HCT116 (cell line): Measurements from ENCODE around the gene FLYWCH1. TPM values are rescaled to one million over a fixed set of nuclear protein-coding genes. Genes with fewer than 3 reads are reported as not detected.
A peak's percentile ranks its signal among the peaks of the same experiment; 100 is the strongest.

Experiments used
- ATAC-seq: fragments of 200-7000 bp; cut with Tn5 transposase; 2 replicates; pipeline ENCODE4 v1.9.1; 2020; ENCODE audit warnings: mild to moderate bottlenecking, moderate library complexity
- BruUV-seq: library from RNA; stranded (reverse); fragments of 400-500 nt; replicated peaks from 2 replicates; lab custom pipeline; 2021; lab: Mats Ljungman, UMichigan
- CTCF ChIA-PET: fragments of 300-600 bp; sonication (Branson Sonifier 250); formaldehyde crosslinking; loops from one replicate; lab custom pipeline; 2021; ENCODE audit warnings: antibody characterized with exemption; lab: Charles Lee
- POLR2A ChIA-PET: fragments of 300-600, 350-600 bp; sonication (Branson Sonifier 250); formaldehyde crosslinking; loops from one replicate; lab custom pipeline; 2021; ENCODE audit warnings: antibody characterized with exemption; lab: Charles Lee
- RAD21 ChIA-PET, 2 experiments: fragments of 300-600 bp; sonication (Branson Sonifier 250); formaldehyde crosslinking; loops; one replicate each; lab custom pipeline; 2023; ENCODE audit warnings: low total read pairs in 2 of 2; ENCODE audit not compliant: uncharacterized antibody in 2 of 2, unreplicated experiment in 2 of 2, low non-redundant PET in 1 of 2; lab: Charles Lee
- DNase-seq: peaks from one replicate; pipeline ENCODE4 v3.0.0-alpha.2; 2010; ENCODE audit warnings: low read depth, low spot score
- H2AFZ ChIP-seq: fragments of 200-600 bp; shearing (Covaris generic), sonication (generic); 2 replicates; pipeline ENCODE4 v1.6.1; 2017; ENCODE audit warnings: low read depth, mixed run types, mixed read lengths, antibody characterized with exemption, low read length; ENCODE audit not compliant: poor library complexity, severe bottlenecking
- H3K27ac ChIP-seq: 2 replicates; pipeline ENCODE4 v1.5.1; 2012; ENCODE audit warnings: low read depth, low read length
- H3K27me3 ChIP-seq: fragments of 200-600 bp; sonication (generic); 2 replicates; pipeline ENCODE4 v1.6.1; 2016; ENCODE audit warnings: mixed run types, low read length, mixed read lengths; ENCODE audit not compliant: insufficient read depth
- H3K36me3 ChIP-seq, 2 experiments: fragments of 200-500 bp in 1 of 2; fragments of 200-600 bp in 1 of 2; sonication (Bioruptor generic) in 1 of 2; sonication (generic) in 1 of 2; 2 replicates each; pipeline versions ENCODE4 v1.5.1 to v1.6.1; 2014 to 2016; ENCODE audit warnings: low read length in 2 of 2, inconsistent platforms in 1 of 2, mixed read lengths in 1 of 2, mixed run types in 1 of 2; ENCODE audit not compliant: insufficient read depth in 2 of 2, control insufficient read depth in 1 of 2
- H3K4me1 ChIP-seq, 2 experiments: fragments of 200-600 bp in 1 of 2; sonication (generic) in 1 of 2; 2 replicates each; pipeline versions ENCODE4 v1.5.1 to v1.6.1; 2012 to 2017; ENCODE audit warnings: low read length in 2 of 2, inconsistent platforms in 1 of 2, mild to moderate bottlenecking in 1 of 2, mixed read lengths in 1 of 2, mixed run types in 1 of 2, moderate library complexity in 1 of 2; ENCODE audit not compliant: insufficient read depth in 2 of 2, control insufficient read depth in 1 of 2
- H3K4me2 ChIP-seq: fragments of 200-600 bp; sonication (generic); 2 replicates; pipeline ENCODE4 v1.6.1; 2017; ENCODE audit warnings: mixed run types, low read length, mixed read lengths
- H3K4me3 ChIP-seq, 2 experiments: fragments of 200-600 bp in 1 of 2; sonication (generic) in 1 of 2; replicated peaks in 1 of 2; 2 replicates each; pipeline ENCODE4 v1.5.1; 2011 to 2016; ENCODE audit warnings: low read length in 2 of 2, control low read depth in 1 of 2, low read depth in 1 of 2, mild to moderate bottlenecking in 1 of 2, mixed read lengths in 1 of 2, mixed run types in 1 of 2
- H3K79me2 ChIP-seq: fragments of 200-600 bp; sonication (generic); 2 replicates; pipeline ENCODE4 v1.6.1; 2017; ENCODE audit warnings: mild to moderate bottlenecking, mixed run types, low read length, moderate library complexity, mixed read lengths; ENCODE audit not compliant: insufficient read depth
- H3K9ac ChIP-seq: fragments of 200-600 bp; sonication (generic); 2 replicates; pipeline ENCODE4 v1.6.1; 2016; ENCODE audit warnings: low read length, mixed read lengths
- H3K9me2 ChIP-seq: fragments of 200-600 bp; sonication (generic), shearing (Covaris generic); 2 replicates; pipeline ENCODE4 v1.6.1; 2017; ENCODE audit warnings: mixed run types, mild to moderate bottlenecking, moderate library complexity; ENCODE audit not compliant: insufficient read depth
- H3K9me3 ChIP-seq, 2 experiments: fragments of 200-500 bp in 1 of 2; fragments of 200-600 bp in 1 of 2; sonication (Bioruptor generic) in 1 of 2; sonication (generic) in 1 of 2; 2 replicates each; pipeline ENCODE4 v1.6.1; 2014 to 2017; ENCODE audit warnings: low read length in 2 of 2, mixed read lengths in 2 of 2, inconsistent platforms in 1 of 2, low read depth in 1 of 2, mild to moderate bottlenecking in 1 of 2, mixed run types in 1 of 2, moderate library complexity in 1 of 2; ENCODE audit not compliant: control insufficient read depth in 1 of 2, insufficient read depth in 1 of 2
- H4K20me1 ChIP-seq: fragments of 200-600 bp; sonication (generic), shearing (Covaris generic); 2 replicates; pipeline ENCODE4 v1.6.1; 2017; ENCODE audit warnings: mixed run types, mild to moderate bottlenecking, moderate library complexity; ENCODE audit not compliant: insufficient read depth
- CBX3 ChIP-seq: IDR thresholded peaks from 2 replicates; pipeline ENCODE4 v1.6.1; 2012; ENCODE audit warnings: low read depth
- CEBPB ChIP-seq: IDR thresholded peaks from 2 replicates; pipeline ENCODE4 v1.6.1; 2012; ENCODE audit warnings: low read depth
- CTCF ChIP-seq, 3 experiments: fragments of 200-600 bp in 1 of 3; sonication (generic) in 1 of 3; IDR thresholded peaks in 2 of 3; conservative IDR thresholded peaks in 1 of 3; 2 replicates each; pipeline ENCODE4 v1.5.1; 2012 to 2017; ENCODE audit warnings: low read depth in 2 of 3, low read length in 2 of 3, antibody characterized with exemption in 1 of 3, borderline replicate concordance in 1 of 3, control low read depth in 1 of 3, mild to moderate bottlenecking in 1 of 3, mixed read lengths in 1 of 3, mixed run types in 1 of 3, moderate library complexity in 1 of 3; ENCODE audit not compliant: insufficient read depth in 1 of 3
- ELF1 ChIP-seq: IDR thresholded peaks from 2 replicates; pipeline ENCODE4 v1.6.1; 2012; ENCODE audit warnings: low read depth, borderline replicate concordance
- JUND ChIP-seq: IDR thresholded peaks from 2 replicates; pipeline ENCODE4 v1.6.1; 2012
- MAX ChIP-seq: IDR thresholded peaks from 2 replicates; pipeline ENCODE4 v1.6.1; 2012
- POLR2A ChIP-seq: IDR thresholded peaks from 2 replicates; pipeline ENCODE4 v1.7.0; 2011; ENCODE audit warnings: borderline replicate concordance; ENCODE audit not compliant: insufficient read depth, insufficient read length; ENCODE audit errors: extremely low read depth
- POLR2AphosphoS5 ChIP-seq: IDR thresholded peaks from 2 replicates; pipeline ENCODE4 v1.6.1; 2011; ENCODE audit warnings: mild to moderate bottlenecking, low read depth, low read length, moderate library complexity
- REST ChIP-seq: IDR thresholded peaks from 2 replicates; pipeline ENCODE4 v1.6.1; 2012; ENCODE audit warnings: low read depth
- SIN3A ChIP-seq: IDR thresholded peaks from 2 replicates; pipeline ENCODE4 v1.6.1; 2012; ENCODE audit warnings: low read depth
- SP1 ChIP-seq: IDR thresholded peaks from 2 replicates; pipeline ENCODE4 v1.6.1; 2012; ENCODE audit warnings: low read depth
- TCF7L2 ChIP-seq: IDR thresholded peaks from 2 replicates; pipeline ENCODE4 v1.7.0; 2011; ENCODE audit warnings: borderline replicate concordance, inconsistent platforms; ENCODE audit not compliant: insufficient read depth, insufficient read length; ENCODE audit errors: extremely low read depth
- YY1 ChIP-seq: IDR thresholded peaks from 2 replicates; pipeline ENCODE4 v1.6.1; 2011; ENCODE audit warnings: low read length, low read depth, moderate library complexity, mild to moderate bottlenecking; ENCODE audit not compliant: insufficient replicate concordance; ENCODE audit errors: extremely low read depth
- ZFX ChIP-seq: fragments of 450-650 bp; IDR thresholded peaks from 2 replicates; pipeline ENCODE4 v1.6.1; 2017
- intact Hi-C: fragments of 100-400 bp; cut with micrococcal nuclease; formaldehyde crosslinking; loops from 2 replicates; pipeline ENCODE4 v1.10.0; 2022
- total RNA-seq: library from RNA; stranded (reverse); gene quantifications from one replicate; pipeline ENCODE4 v1.2.1, GENCODE V29; 2021; ENCODE audit not compliant: unreplicated experiment

FLYWCH1 gene
- total RNA-seq, 1 experiment from 2014 or later = 66.6 TPM

GRCh38 chr16:2968738-2969544 lies 57.2 kb downstream of the FLYWCH1 start, which contains the start of gene PAQR4:
Gene PAQR4 (plus strand): TSS chr16:2969348. CDS start chr16:2969675, 327 bp downstream.
- POLR2A ChIA-PET = interaction anchor here (1.3 to 2.4 kb wide), 2 partner anchors 12 to 52 kb away, joined by 10 to 12 read pairs; partner anchors contain the start of genes PKMYT1 and TNFRSF12A
- ATAC-seq = peak; percentile 67
- TF ChIP-seq JUND (no peak), POLR2A (peak; percentile 25), ELF1 (no peak), CEBPB (no peak), REST (no peak), CTCF (IDR thresholded peaks at IDR 0.05 in 2 of 3, conservative IDR thresholded peaks at IDR 0.05 in 1 of 3; ENCODE audit: borderline replicate concordance in 1 of 3, insufficient read depth in 1 of 3, low read depth in 2 of 3, low read length in 2 of 3) (no peak), POLR2AphosphoS5 (peak; percentile 66; the same call in 1 of the 2 replicates), CBX3 (no peak), TCF7L2 (peak; percentile 23), SIN3A (no peak), YY1 (no peak), SP1 (no peak), MAX (no peak), ZFX (peak; percentile 53)
- TF ChIP-seq, all 23 proteins: peak for 4
- ChIA-PET RAD21 (no interaction called here), CTCF (interaction anchor here (0.8 to 1.3 kb wide), 3 partner anchors 14 to 59 kb away, joined by 4 to 6 read pairs (median 5); no protein-coding TSS in a partner anchor)
- Histone ChIP-seq H3K9me2 (no peaks in the 10 kb centered on the region), H3K27me3 (no peaks in the 10 kb centered on the region), H3K79me2 (peaks cover 27% of the 10 kb centered on the region), H3K36me3 (peaks cover under 1 to 5% of the 10 kb centered on the region in 2 experiments; a peak in 2 of 4 replicates), H2AFZ (no peak within 1 kb of the TSS), H3K9me3 (no peaks in the 10 kb centered on the region), H3K4me3 (peak within 1 kb of the TSS; percentile 66 to 79), H4K20me1 (peaks cover 6% of the 10 kb centered on the region; the same call in 1 of the 2 replicates), H3K4me1 (peaks cover 19 to 56% of the 10 kb centered on the region in 2 experiments), H3K9ac (peak within 1 kb of the TSS; percentile 91), H3K4me2 (peak within 1 kb of the TSS; percentile 89), H3K27ac (peak within 1 kb of the TSS; percentile 95)
- intact Hi-C loops = no loop called here
- TSS peak; percentile 35 for BruUV-seq
- peak; percentile 82 for DNase-seq
